ENCODE data around the gene ZBTB39.
"Not testable (repeated sequence)": the region's sequence is repeated elsewhere in the genome, so short reads cannot be mapped to it uniquely, and the experiment has no call there.

The ZBTB39 gene

GRCh38 chr12:56978397-56979138 lies 27.8 kb downstream of the ZBTB39 start:
- no peak for DNase-seq

- not testable (repeated sequence) for DNase-seq
Measured at GRCh38 chr12:56977361-56977760, 29.0 kb downstream of the ZBTB39 start.

- DNase-seq: not testable (repeated sequence)
Measured at GRCh38 chr12:56974224-56974623, 32.1 kb downstream of the ZBTB39 start.

- not testable (repeated sequence) for DNase-seq
Measured at GRCh38 chr12:56968910-56969309, 37.4 kb downstream of the ZBTB39 start.

GRCh38 chr12:56965997-56966642 lies 40.2 kb downstream of the ZBTB39 start:
- not testable (repeated sequence) for DNase-seq

GRCh38 chr12:56965124-56965523 lies 41.2 kb downstream of the ZBTB39 start:
- DNase-seq: not testable (repeated sequence)

GRCh38 chr12:56963557-56963956 lies 42.8 kb downstream of the ZBTB39 start:
- DNase-seq: not testable (repeated sequence)

GRCh38 chr12:56962247-56962646 lies 44.1 kb downstream of the ZBTB39 start:
- not testable (repeated sequence) for DNase-seq

- DNase-seq: no peak
Measured at GRCh38 chr12:56958422-56958821, 47.9 kb downstream of the ZBTB39 start.

GRCh38 chr12:56957229-56958052 lies 48.9 kb downstream of the ZBTB39 start, which contains the start of gene RDH16:
TSS of gene RDH16 (minus strand) at chr12:56957608. CDS start at chr12:56957462, 146 bp downstream.
- no peak for DNase-seq

GRCh38 chr12:56955631-56956256 lies 50.6 kb downstream of the ZBTB39 start:
- DNase-seq: no peak

- DNase-seq: no peak
Measured at GRCh38 chr12:56954958-56955355, 51.4 kb downstream of the ZBTB39 start.

GRCh38 chr12:56954057-56954957 lies 52.0 kb downstream of the ZBTB39 start:
- no peak for DNase-seq

- no peak for DNase-seq
Measured at GRCh38 chr12:56953314-56953713, 53.0 kb downstream of the ZBTB39 start.

GRCh38 chr12:56951582-56952339 lies 54.6 kb downstream of the ZBTB39 start:
- no peak for DNase-seq

- no peak for DNase-seq
Measured at GRCh38 chr12:56948881-56949280, 57.5 kb downstream of the ZBTB39 start.
